Left lung (tissue), 10 donors: ENCODE results near the gene PHACTR3. TPM values are rescaled to one million over a fixed set of nuclear protein-coding genes. Genes with fewer than 3 reads are reported as not detected.
A peak's percentile ranks its signal among the peaks of the same experiment; 100 is the strongest.

Experiments
- ATAC-seq: fragments of 200-7000 bp; cut with Tn5 transposase; one replicate; pipeline ENCODE4 v1.9.1; 2020; ENCODE audit warnings: moderate library complexity
- DNase-seq, 4 donors: peaks; one replicate each; pipeline ENCODE4 v3.0.0-alpha.2; 2013 to 2020
- H3K27ac ChIP-seq, 2 donors: fragments of 200-600 bp; sonication (generic) in 1 of 2; one replicate each; pipeline versions ENCODE4 v1.5.0 to v1.8.0; 2020 to 2021
- H3K27me3 ChIP-seq, 2 donors: fragments of 200-600 bp; sonication (generic) in 1 of 2; one replicate each; pipeline versions ENCODE4 v1.5.0 to v1.8.0; 2020 to 2021
- H3K36me3 ChIP-seq, 2 donors: fragments of 200-600 bp; sonication (generic) in 1 of 2; one replicate each; pipeline versions ENCODE4 v1.5.0 to v1.8.0; 2020 to 2021
- H3K4me1 ChIP-seq, 2 donors: fragments of 200-600 bp; one replicate each; pipeline ENCODE4 v1.8.0; 2021
- H3K4me3 ChIP-seq, 2 donors: fragments of 200-600 bp; sonication (generic) in 1 of 2; one replicate each; pipeline versions ENCODE4 v1.5.0 to v1.8.0; 2020 to 2021; ENCODE audit warnings: mild to moderate bottlenecking in 1 of 2
- H3K9me3 ChIP-seq, 2 donors: fragments of 200-600 bp; sonication (generic) in 1 of 2; one replicate each; pipeline versions ENCODE4 v1.5.0 to v1.8.0; 2020 to 2021
- intact Hi-C, 2 donors: fragments of 100-400 bp; cut with DNase I; formaldehyde crosslinking; loops; one replicate each; pipeline versions ENCODE4 v1.11.2 to v1.14.2; 2022
- polyA plus RNA-seq, 6 donors: library from polyadenylated mRNA; unstranded; fragments of 120-200 nt; gene quantifications; one replicate each; pipeline ENCODE4 v1.2.1, GENCODE V29; 2013; ENCODE audit not compliant: insufficient read length in 6 of 6
- total RNA-seq, 2 donors: library from RNA; stranded (reverse); fragmentation: NEBNext Ultra II Directional; extraction: Animal tissue kit (Norgen Biotek cat#: 25700); gene quantifications; one replicate each; pipeline ENCODE4 v1.2.1, GENCODE V29; 2021
- TF ChIP-seq, protein P1 (sequence below), 2 donors: fragments of 200-600 bp; sonication (generic) in 1 of 2; IDR thresholded peaks; one replicate each; pipeline versions ENCODE4 v1.5.0 to v1.8.0; 2021; ENCODE audit warnings: antibody characterized with exemption in 2 of 2
- donor health status: DM: no; HTN: yes; CAD: no.
- donor health status: DM: no; HTN: no; CAD: no.

PHACTR3 gene
- total and polyA plus RNA-seq, 8 donors = 3.5 to 14.5 (median 4.4) TPM

DNA sequence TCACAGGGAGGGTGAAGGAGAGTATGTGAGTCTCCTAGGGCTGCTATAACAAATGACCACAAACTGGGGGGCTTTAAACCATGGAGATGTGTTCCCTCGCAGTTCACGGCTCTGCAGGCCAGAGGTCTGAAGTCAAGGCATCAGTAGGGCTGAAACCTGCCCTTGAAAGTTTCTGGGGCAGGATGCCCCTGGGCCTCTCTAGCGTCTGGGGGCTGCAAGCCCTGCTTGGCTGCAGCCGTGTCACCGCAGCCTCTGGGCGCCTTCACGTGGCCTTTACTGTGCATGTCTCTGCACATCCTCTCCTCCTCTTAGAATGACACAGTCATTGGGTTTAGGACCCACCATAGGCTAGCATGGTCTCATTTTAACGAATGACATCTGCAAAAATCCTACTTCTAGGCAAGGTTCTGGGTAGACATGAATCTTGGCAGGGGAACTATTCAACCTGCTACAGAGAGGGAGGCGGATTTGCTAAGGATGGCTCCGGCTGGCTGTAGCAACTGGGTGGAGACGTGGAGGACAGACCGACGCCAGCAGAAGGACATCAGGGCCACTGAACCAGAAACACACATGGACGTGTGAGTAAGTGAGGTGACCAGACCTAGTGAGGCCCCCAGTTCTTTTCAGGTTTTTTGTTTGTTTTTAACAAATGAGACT is 58.6 kb downstream of the PHACTR3 start:
- H3K4me3 ChIP-seq = no peak overlapping the region
- intact Hi-C loops = no loop called here

DNA sequence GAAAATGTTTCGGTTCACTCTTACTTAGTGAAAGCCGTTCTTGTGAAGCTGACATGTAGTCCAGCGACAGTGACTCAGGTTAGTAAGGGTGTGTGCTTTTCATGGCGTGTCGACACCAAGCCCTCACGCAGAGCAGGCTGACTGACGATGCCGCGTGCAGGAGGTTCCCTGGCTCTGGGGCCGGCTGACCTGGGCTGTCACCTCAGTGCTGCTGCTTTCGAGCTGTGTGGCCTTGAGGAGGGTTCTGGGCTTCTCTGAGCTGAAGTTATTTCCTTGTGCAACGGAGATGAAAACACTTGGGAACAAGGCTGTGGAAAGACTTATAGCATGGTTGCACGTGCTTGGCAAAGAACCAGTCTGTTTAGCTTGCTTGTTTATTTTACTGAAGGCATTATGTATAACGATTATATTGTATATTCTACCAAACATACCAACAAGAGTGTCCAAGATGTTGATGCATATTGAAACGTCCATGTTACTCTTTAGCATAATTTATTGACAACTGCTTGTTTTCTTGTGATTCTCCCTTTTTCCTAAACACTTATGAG is 59.2 kb downstream of the PHACTR3 start:
- ATAC-seq (no peak), DNase-seq (peak in 1 of 4 donors; percentile 66)
- Histone ChIP-seq H3K4me3 (no peak overlapping the region), H3K27me3 (peaks cover 0 to 43% of the 10 kb centered on the region in 2 donors), H3K36me3 (no peaks in the 10 kb centered on the region), H3K9me3 (peaks cover 0 to 10% of the 10 kb centered on the region in 2 donors), H3K27ac (no peak overlapping the region), H3K4me1 (no peaks in the 10 kb centered on the region)
- TF ChIP-seq, protein P1, sequence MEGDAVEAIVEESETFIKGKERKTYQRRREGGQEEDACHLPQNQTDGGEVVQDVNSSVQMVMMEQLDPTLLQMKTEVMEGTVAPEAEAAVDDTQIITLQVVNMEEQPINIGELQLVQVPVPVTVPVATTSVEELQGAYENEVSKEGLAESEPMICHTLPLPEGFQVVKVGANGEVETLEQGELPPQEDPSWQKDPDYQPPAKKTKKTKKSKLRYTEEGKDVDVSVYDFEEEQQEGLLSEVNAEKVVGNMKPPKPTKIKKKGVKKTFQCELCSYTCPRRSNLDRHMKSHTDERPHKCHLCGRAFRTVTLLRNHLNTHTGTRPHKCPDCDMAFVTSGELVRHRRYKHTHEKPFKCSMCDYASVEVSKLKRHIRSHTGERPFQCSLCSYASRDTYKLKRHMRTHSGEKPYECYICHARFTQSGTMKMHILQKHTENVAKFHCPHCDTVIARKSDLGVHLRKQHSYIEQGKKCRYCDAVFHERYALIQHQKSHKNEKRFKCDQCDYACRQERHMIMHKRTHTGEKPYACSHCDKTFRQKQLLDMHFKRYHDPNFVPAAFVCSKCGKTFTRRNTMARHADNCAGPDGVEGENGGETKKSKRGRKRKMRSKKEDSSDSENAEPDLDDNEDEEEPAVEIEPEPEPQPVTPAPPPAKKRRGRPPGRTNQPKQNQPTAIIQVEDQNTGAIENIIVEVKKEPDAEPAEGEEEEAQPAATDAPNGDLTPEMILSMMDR (IDR thresholded peaks at IDR 0.05) = no peak
- intact Hi-C loops = no loop called here

More for the DNA sequence above, 58.6 kb downstream of the PHACTR3 start:
- DNase-seq (no peak), ATAC-seq (no peak)
- Histone ChIP-seq H3K4me1 (no peaks in the 10 kb centered on the region), H3K27me3 (peaks cover 0 to 43% of the 10 kb centered on the region in 2 donors), H3K27ac (no peak overlapping the region), H3K36me3 (no peaks in the 10 kb centered on the region), H3K9me3 (peaks cover 2 to 16% of the 10 kb centered on the region in 2 donors)
- TF ChIP-seq, protein P1 (IDR thresholded peaks at IDR 0.05) = no peak

DNA sequence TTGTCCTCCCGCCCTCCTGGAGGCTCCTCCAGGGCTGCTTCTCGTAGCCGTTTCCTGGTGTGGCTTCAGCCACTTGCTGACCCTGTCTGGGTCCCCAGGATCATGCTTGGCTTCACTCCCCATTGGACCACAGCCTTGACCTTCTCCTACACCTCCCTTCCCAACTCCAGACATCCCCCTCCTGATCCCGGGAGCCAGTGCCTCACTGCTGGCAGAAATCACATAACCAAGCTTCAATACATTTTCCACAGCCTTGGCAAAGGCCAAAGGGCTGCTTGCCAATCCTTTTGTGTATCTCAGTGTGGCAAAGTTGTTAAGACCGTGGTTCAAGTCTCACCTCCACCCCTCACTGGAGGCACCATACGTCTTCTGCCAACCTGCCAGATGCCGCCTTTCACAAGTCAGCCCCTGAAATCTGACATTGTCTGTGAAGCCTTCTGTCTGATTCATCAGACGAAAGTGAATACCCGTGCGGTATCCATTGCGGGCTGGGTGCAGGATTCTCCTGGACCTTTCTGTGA is 60.1 kb downstream of the PHACTR3 start:
- Histone ChIP-seq H3K36me3 (no peaks in the 10 kb centered on the region), H3K27ac (no peak overlapping the region), H3K9me3 (peaks cover 0 to 2% of the 10 kb centered on the region in 2 donors), H3K4me3 (no peak overlapping the region), H3K27me3 (peaks cover 0 to 48% of the 10 kb centered on the region in 2 donors), H3K4me1 (no peaks in the 10 kb centered on the region)
- TF ChIP-seq, protein P1 (IDR thresholded peaks at IDR 0.05) = no peak
- intact Hi-C loops = no loop called here
- DNase-seq (no peak), ATAC-seq (no peak)

DNA sequence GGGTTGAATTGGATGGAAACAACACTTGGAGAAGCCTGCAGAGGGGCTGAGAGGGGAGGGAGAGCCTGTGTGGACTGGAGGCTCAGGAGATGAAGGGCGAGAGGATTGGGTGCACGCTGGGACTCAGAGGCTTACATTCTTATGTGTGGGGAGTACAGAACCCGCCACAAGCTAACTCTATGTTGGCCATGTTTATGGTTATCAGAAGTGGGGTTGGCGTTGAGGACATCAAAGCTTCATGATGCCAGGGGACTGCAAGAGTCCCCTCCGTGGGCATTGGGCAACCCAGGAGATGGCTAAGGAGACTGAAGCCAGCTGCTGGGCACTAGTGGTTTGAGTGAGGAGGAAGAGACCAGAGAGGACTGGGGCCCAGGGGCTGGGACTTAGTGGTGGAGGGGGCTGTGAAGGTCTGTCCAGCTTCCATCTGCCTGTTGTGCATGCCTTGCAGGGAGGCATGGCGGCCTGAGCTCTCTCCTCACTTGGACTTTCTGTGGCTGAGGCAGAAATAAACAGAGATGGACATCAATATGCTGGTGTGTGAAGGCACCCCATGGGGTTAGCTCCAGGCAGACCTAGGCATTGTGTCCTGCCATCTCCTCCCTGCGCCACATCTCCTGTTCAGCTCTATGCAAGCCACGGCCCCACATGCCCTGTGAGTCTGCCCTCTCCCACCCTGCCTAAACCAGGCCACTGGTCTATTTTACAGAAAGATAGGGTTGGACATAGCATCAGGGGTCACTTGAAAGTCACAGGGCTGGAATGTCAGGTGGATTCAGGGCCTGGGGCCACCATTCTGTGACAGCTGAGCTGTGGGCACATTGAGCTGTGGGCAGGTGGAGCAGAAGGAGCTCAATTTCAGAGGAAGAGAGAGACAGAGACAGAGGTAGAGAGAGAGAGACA is 61.6 kb downstream of the PHACTR3 start:
- Histone ChIP-seq H3K9me3 (no peaks in the 10 kb centered on the region), H3K27ac (no peak overlapping the region), H3K27me3 (peaks cover 0 to 53% of the 10 kb centered on the region in 2 donors), H3K36me3 (no peaks in the 10 kb centered on the region), H3K4me3 (no peak overlapping the region), H3K4me1 (no peaks in the 10 kb centered on the region)
- TF ChIP-seq, protein P1 (IDR thresholded peaks at IDR 0.05) = no peak
- intact Hi-C loops = no loop called here
- ATAC-seq (no peak), DNase-seq (no peak)

DNA sequence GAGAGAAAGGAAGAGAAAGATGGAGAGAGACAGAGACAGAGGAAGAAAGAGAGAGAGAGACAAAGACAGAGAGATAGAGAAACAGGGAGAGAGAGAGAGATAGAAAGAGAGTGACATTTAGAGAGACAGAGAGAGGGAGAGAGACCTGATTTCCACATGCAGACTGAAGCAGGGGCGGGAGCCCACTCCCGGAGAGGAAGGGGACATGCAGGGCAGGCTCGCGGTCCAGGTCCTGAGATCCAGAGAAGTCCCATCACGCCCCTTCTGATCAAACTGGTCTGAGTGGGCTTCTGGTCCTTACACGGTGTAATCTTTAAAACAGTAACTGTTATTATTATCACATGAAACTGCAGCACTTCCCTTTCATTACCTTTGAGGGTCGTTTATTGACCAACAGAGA is 62.2 kb downstream of the PHACTR3 start:
- no peak for ATAC-seq

More for the DNA sequence above, 62.2 kb downstream of the PHACTR3 start:
- Histone ChIP-seq H3K27ac (no peak overlapping the region), H3K9me3 (no peaks in the 10 kb centered on the region), H3K4me1 (no peaks in the 10 kb centered on the region), H3K27me3 (peaks cover 0 to 50% of the 10 kb centered on the region in 2 donors), H3K4me3 (no peak overlapping the region), H3K36me3 (no peaks in the 10 kb centered on the region)
- TF ChIP-seq, protein P1 (IDR thresholded peaks at IDR 0.05) = no peak
- intact Hi-C loops = no loop called here
- no peak for DNase-seq
